Endodermal cell (in vitro differentiated cells): ENCODE data around the gene CSTF3. TPM values are rescaled to one million over a fixed set of nuclear protein-coding genes. Genes with fewer than 3 reads are reported as not detected.

ENCODE experiments used
- DNase-seq: peaks from one replicate; pipeline ENCODE4 v3.0.0-alpha.2; 2017
- H3K27ac ChIP-seq: 2 replicates; pipeline ENCODE4 v1.5.1; 2013; ENCODE audit warnings: mild to moderate bottlenecking, low read depth, low read length, moderate library complexity
- H3K27me3 ChIP-seq: 2 replicates; pipeline ENCODE4 v1.6.1; 2013; ENCODE audit warnings: mild to moderate bottlenecking, low read length, moderate library complexity; ENCODE audit not compliant: insufficient read depth, control insufficient read depth, poor library complexity, severe bottlenecking
- H3K36me3 ChIP-seq: 2 replicates; pipeline ENCODE4 v1.7.0; 2013; ENCODE audit warnings: mild to moderate bottlenecking, low read length, moderate library complexity; ENCODE audit not compliant: control insufficient read depth, insufficient read depth
- H3K4me1 ChIP-seq: one replicate; pipeline ENCODE4 v1.7.0; 2013; ENCODE audit warnings: low read length; ENCODE audit not compliant: control insufficient read depth, insufficient read depth
- H3K4me3 ChIP-seq: 2 replicates; pipeline ENCODE4 v1.5.1; 2013; ENCODE audit warnings: mild to moderate bottlenecking, low read length, moderate library complexity
- H3K9ac ChIP-seq: 2 replicates; pipeline ENCODE4 v1.6.1; 2013; ENCODE audit warnings: mild to moderate bottlenecking, low read length, moderate library complexity; ENCODE audit not compliant: poor library complexity, severe bottlenecking; ENCODE audit errors: extremely low read depth
- H3K9me3 ChIP-seq: 2 replicates; pipeline ENCODE4 v1.6.1; 2013; ENCODE audit warnings: mild to moderate bottlenecking, low read length, moderate library complexity; ENCODE audit not compliant: control insufficient read depth
- H3K27ac Mint-ChIP-seq: 2 replicates; pipeline ENCODE4 v1.8.0; 2020; ENCODE audit warnings: mixed read lengths
- H3K27me3 Mint-ChIP-seq: 2 replicates; pipeline ENCODE4 v1.8.0; 2021; ENCODE audit warnings: mild to moderate bottlenecking, mixed read lengths; ENCODE audit not compliant: insufficient read depth
- H3K36me3 Mint-ChIP-seq: 2 replicates; pipeline ENCODE4 v1.8.0; 2020; ENCODE audit warnings: low read depth, mixed read lengths
- H3K4me1 Mint-ChIP-seq: 2 replicates; pipeline ENCODE4 v1.8.0; 2020; ENCODE audit warnings: mixed read lengths
- H3K4me3 Mint-ChIP-seq: 2 replicates; pipeline ENCODE4 v1.8.0; 2020; ENCODE audit warnings: mild to moderate bottlenecking, moderate library complexity, mixed read lengths
- H3K9me3 Mint-ChIP-seq: 2 replicates; pipeline ENCODE4 v1.8.0; 2020; ENCODE audit warnings: mild to moderate bottlenecking, mixed read lengths
- CTCF ChIP-seq: fragments of 200-600 bp; sonication (generic); conservative IDR thresholded peaks from 2 replicates; pipeline ENCODE4 v1.5.0; 2021; ENCODE audit warnings: antibody characterized with exemption, mild to moderate bottlenecking
- WGBS, 2 experiments: methylation state at CpG; one replicate each; pipeline versions ENCODE4 v1.1.5 to v1.1.7; 2013; ENCODE audit warnings: missing lambda C conversion rate in 2 of 2, mixed read lengths in 1 of 2; ENCODE audit not compliant: insufficient coverage in 1 of 2, insufficient read length in 1 of 2; 5-methylcytosine and 5-hydroxymethylcytosine counted together
- long read RNA-seq, 4 experiments: library from polyadenylated mRNA in 2 of 4; library from RNA in 1 of 4; library from capped mRNA in 1 of 4; stranded (forward) in 3 of 4; unstranded in 1 of 4; transcript quantifications; one replicate each; pipeline ENCODE4 v2.0.0, GENCODE V29; 2020 to 2021; ENCODE audit warnings: inconsistent platforms in 1 of 4
- polyA plus RNA-seq, 2 experiments: library from polyadenylated mRNA; stranded (reverse); fragments of 50-300 nt; gene quantifications; one replicate each; pipeline ENCODE4 v1.2.3, GENCODE V29; 2013
- total RNA-seq, 2 donors: library from RNA; stranded (reverse); fragmentation: NEBNext Ultra II Directional in 1 of 2; extraction: Animal tissue kit (Norgen Biotek cat#: 25700) in 1 of 2; gene quantifications; 2 replicates in 1 of 2; 3 replicates in 1 of 2; pipeline ENCODE4 v1.2.1, GENCODE V29; 2021

The CSTF3 gene
- 10 to 100 TPM; 59.3 to 72.1 TPM for total RNA-seq
- 69.8 TPM for polyA plus RNA-seq (2013, experiment 1 of 2)
- 68.3 TPM for polyA plus RNA-seq (2013, experiment 2 of 2)
- long read RNA-seq, experiment 1, transcript CSTF3-201 (21 exons, 2,797 nt), result major isoform, 7 of 32 reads
- long read RNA-seq, experiment 1, partial matches to known transcripts, result 8 of 32 reads
- long read RNA-seq, experiment 1, other reads (novel, unspliced or antisense), result 12 of 32 reads
- long read RNA-seq, experiment 2, transcript CSTF3-203 (3 exons, 1,132 nt), result minor isoform, 13 of 134 reads
- long read RNA-seq, experiment 2, transcript CSTF3-201 (21 exons, 2,797 nt), result major isoform, 79 of 134 reads
- long read RNA-seq, experiment 2, transcript CSTF3-202 (2 exons, 715 nt), result minor isoform, 5 of 134 reads
- long read RNA-seq, experiment 2, partial matches to known transcripts, result 11 of 134 reads
- long read RNA-seq, experiment 2, other reads (novel, unspliced or antisense), result 25 of 134 reads
- long read RNA-seq, experiment 3, transcript CSTF3-201 (21 exons, 2,797 nt), result major isoform, 106 of 130 reads
- long read RNA-seq, experiment 3, partial matches to known transcripts, result 5 of 130 reads
- long read RNA-seq, experiment 3, other reads (novel, unspliced or antisense), result 9 of 130 reads
- long read RNA-seq, experiment 4, transcript CSTF3-201 (21 exons, 2,797 nt), result major isoform, 37 of 57 reads
- long read RNA-seq, experiment 4, partial matches to known transcripts, result 7 of 57 reads
- long read RNA-seq, experiment 4, other reads (novel, unspliced or antisense), result 11 of 57 reads

GRCh38 chr11:33161120-33162005 lies at the start of gene CSTF3:
Gene CSTF3 (minus strand): TSS chr11:33161480. CDS start chr11:33161325, 155 bp downstream.
- 0 to 3% methylated on average over 24 to 40 of the region's 40 CpGs for WGBS, 2 experiments
- peak within 1 kb of the TSS; percentile 97 for H3K9ac ChIP-seq
- H3K4me3 ChIP-seq, result peak within 1 kb of the TSS; percentile 97
- Mint-ChIP-seq H3K36me3 (peaks cover 16% of the 10 kb centered on the region), H3K27ac (peak within 1 kb of the TSS; percentile 99), H3K9me3 (peaks cover 9% of the 10 kb centered on the region), H3K4me3 (peak within 1 kb of the TSS; percentile 99), H3K4me1 (peaks cover 15% of the 10 kb centered on the region), H3K27me3 (no peaks in the 10 kb centered on the region)
- peak; percentile 72 for TF ChIP-seq CTCF
- H3K27ac ChIP-seq, result peak within 1 kb of the TSS; percentile 92
- H3K9me3 ChIP-seq, result peaks cover 5% of the 10 kb centered on the region
- H3K4me1 ChIP-seq, result no peaks in the 10 kb centered on the region
- no peaks in the 10 kb centered on the region for H3K36me3 ChIP-seq
- H3K27me3 ChIP-seq, result no peaks in the 10 kb centered on the region
- peak; percentile 100 for DNase-seq

- 67% methylated on average over 1 of the region's 1 CpG; no CpG with 5 or more reads in 1 of the 2 experiments for WGBS, 2 experiments
- DNase-seq, result no peak
- no peak overlapping the region for H3K27ac ChIP-seq
- no peaks in the 10 kb centered on the region for H3K4me1 Mint-ChIP-seq
- H3K9ac ChIP-seq, result no peak overlapping the region
- no peak overlapping the region for H3K27ac Mint-ChIP-seq
- no peaks in the 10 kb centered on the region for H3K9me3 ChIP-seq
- no peaks in the 10 kb centered on the region for H3K27me3 ChIP-seq
- H3K4me1 ChIP-seq, result no peaks in the 10 kb centered on the region
- no peaks in the 10 kb centered on the region for H3K9me3 Mint-ChIP-seq
- no peaks in the 10 kb centered on the region for H3K36me3 ChIP-seq
- no peaks in the 10 kb centered on the region for H3K36me3 Mint-ChIP-seq
- H3K4me3 Mint-ChIP-seq, result no peak overlapping the region
- H3K4me3 ChIP-seq, result no peak overlapping the region
- H3K27me3 Mint-ChIP-seq, result no peaks in the 10 kb centered on the region
- TF ChIP-seq CTCF, result peak; percentile 30
Measured at GRCh38 chr11:33208150-33208549, 46.9 kb upstream of the CSTF3 start.

- Mint-ChIP-seq H3K4me1 (no peaks in the 10 kb centered on the region), H3K4me3 (no peak overlapping the region), H3K27ac (peak overlapping the region; percentile 31), H3K27me3 (no peaks in the 10 kb centered on the region), H3K9me3 (no peaks in the 10 kb centered on the region), H3K36me3 (no peaks in the 10 kb centered on the region)
- Histone ChIP-seq H3K9me3 (no peaks in the 10 kb centered on the region), H3K36me3 (no peaks in the 10 kb centered on the region), H3K9ac (no peak overlapping the region), H3K27ac (no peak overlapping the region), H3K27me3 (no peaks in the 10 kb centered on the region), H3K4me1 (no peaks in the 10 kb centered on the region), H3K4me3 (no peak overlapping the region)
- no peak for TF ChIP-seq CTCF
- 47 to 83% methylated on average over 2 to 4 of the region's 4 CpGs for WGBS, 2 experiments
- DNase-seq, result no peak
Measured at GRCh38 chr11:33207408-33207985, 46.2 kb upstream of the CSTF3 start.
